Stomach smooth muscle (tissue), 2 donors: Measurements from ENCODE around the gene ADNP.

Experiments
- H3K27ac ChIP-seq: one replicate; pipeline ENCODE4 v1.7.0; 2013; ENCODE audit warnings: mild to moderate bottlenecking, low read length, inconsistent platforms
- H3K27me3 ChIP-seq, 2 donors: one replicate each; pipeline ENCODE4 v1.7.0; 2013; ENCODE audit warnings: low read length in 2 of 2; ENCODE audit not compliant: insufficient read depth in 2 of 2, control insufficient read depth in 1 of 2
- H3K36me3 ChIP-seq, 2 donors: one replicate each; pipeline ENCODE4 v1.7.0; 2013; ENCODE audit warnings: low read length in 2 of 2; ENCODE audit not compliant: control insufficient read depth in 2 of 2, insufficient read depth in 2 of 2
- H3K4me1 ChIP-seq: one replicate; pipeline ENCODE4 v1.7.0; 2013; ENCODE audit warnings: low read length; ENCODE audit not compliant: control insufficient read depth, insufficient read depth
- H3K4me3 ChIP-seq, 2 donors: one replicate each; pipeline ENCODE4 v1.7.0; 2013; ENCODE audit warnings: low read length in 2 of 2
- H3K9ac ChIP-seq, 2 donors: one replicate each; pipeline ENCODE4 v1.7.0; 2013; ENCODE audit warnings: low read length in 2 of 2, mild to moderate bottlenecking in 1 of 2
- H3K9me3 ChIP-seq, 2 donors: one replicate each; pipeline ENCODE4 v1.7.0; 2013; ENCODE audit warnings: low read length in 2 of 2; ENCODE audit not compliant: control insufficient read depth in 2 of 2
- donor health status: healthy.
- donor health status: Pancreatic carcinoma.

Gene ADNP

GRCh38 chr20:50930976-50931305, 296 bp downstream of the ADNP start:
- H3K36me3 ChIP-seq: peaks cover 5 to 8% of the 10 kb centered on the region in 2 donors
- H3K9me3 ChIP-seq: no peaks in the 10 kb centered on the region
- peaks cover 17% of the 10 kb centered on the region for H3K4me1 ChIP-seq
- no peaks in the 10 kb centered on the region for H3K27me3 ChIP-seq
- peak overlapping the region in 1 of 2 donors; percentile 79 for H3K4me3 ChIP-seq
- H3K9ac ChIP-seq: peak overlapping the region; percentile 88 to 91
- peak overlapping the region; percentile 97 for H3K27ac ChIP-seq

GRCh38 chr20:50930139-50930975, 880 bp downstream of the ADNP start:
- H3K9me3 ChIP-seq: no peaks in the 10 kb centered on the region
- peak overlapping the region; percentile 56 to 71 for H3K9ac ChIP-seq
- peak overlapping the region; percentile 79 to 82 for H3K4me3 ChIP-seq
- H3K4me1 ChIP-seq: peaks cover 21% of the 10 kb centered on the region
- peaks cover 5 to 7% of the 10 kb centered on the region in 2 donors for H3K36me3 ChIP-seq
- H3K27ac ChIP-seq: peak overlapping the region; percentile 18
- no peaks in the 10 kb centered on the region for H3K27me3 ChIP-seq

GRCh38 chr20:50929299-50930138, 1.7 kb downstream of the ADNP start:
- Histone ChIP-seq H3K9ac (peak overlapping the region; percentile 56 to 71), H3K9me3 (no peaks in the 10 kb centered on the region), H3K27me3 (no peaks in the 10 kb centered on the region), H3K4me3 (peak overlapping the region; percentile 79 to 82), H3K27ac (peak overlapping the region; percentile 18), H3K4me1 (peaks cover 21% of the 10 kb centered on the region), H3K36me3 (peaks cover 3 to 5% of the 10 kb centered on the region in 2 donors)

- H3K36me3 ChIP-seq: no peaks in the 10 kb centered on the region
- H3K9me3 ChIP-seq: no peaks in the 10 kb centered on the region
- H3K4me1 ChIP-seq: peaks cover 25% of the 10 kb centered on the region
- no peak overlapping the region for H3K9ac ChIP-seq
- no peak overlapping the region for H3K27ac ChIP-seq
- H3K4me3 ChIP-seq: peak overlapping the region in 1 of 2 donors; percentile 9
- no peaks in the 10 kb centered on the region for H3K27me3 ChIP-seq
Observed at GRCh38 chr20:50928469-50928868, 2.8 kb downstream of the ADNP start.

- Histone ChIP-seq H3K27ac (no peak overlapping the region), H3K36me3 (no peaks in the 10 kb centered on the region), H3K9ac (no peak overlapping the region), H3K9me3 (no peaks in the 10 kb centered on the region), H3K4me1 (peaks cover 18% of the 10 kb centered on the region), H3K4me3 (no peak overlapping the region), H3K27me3 (no peaks in the 10 kb centered on the region)
Observed at GRCh38 chr20:50926530-50926929, 4.7 kb downstream of the ADNP start.

- Histone ChIP-seq H3K27me3 (no peaks in the 10 kb centered on the region), H3K9me3 (no peaks in the 10 kb centered on the region), H3K4me3 (no peak overlapping the region), H3K27ac (no peak overlapping the region), H3K4me1 (peaks cover 15% of the 10 kb centered on the region), H3K9ac (no peak overlapping the region), H3K36me3 (no peaks in the 10 kb centered on the region)
Observed at GRCh38 chr20:50924261-50924920, 6.8 kb downstream of the ADNP start.

GRCh38 chr20:50921803-50922501, 9.3 kb downstream of the ADNP start:
- Histone ChIP-seq H3K9me3 (no peaks in the 10 kb centered on the region), H3K36me3 (no peaks in the 10 kb centered on the region), H3K4me1 (peaks cover 14% of the 10 kb centered on the region), H3K27ac (no peak overlapping the region), H3K4me3 (peak overlapping the region in 1 of 2 donors; percentile 16), H3K27me3 (no peaks in the 10 kb centered on the region), H3K9ac (no peak overlapping the region)

GRCh38 chr20:50920997-50921396, 10.2 kb downstream of the ADNP start:
- Histone ChIP-seq H3K9me3 (no peaks in the 10 kb centered on the region), H3K36me3 (no peaks in the 10 kb centered on the region), H3K27ac (no peak overlapping the region), H3K4me1 (peaks cover 15% of the 10 kb centered on the region), H3K4me3 (no peak overlapping the region), H3K27me3 (no peaks in the 10 kb centered on the region), H3K9ac (no peak overlapping the region)

GRCh38 chr20:50919567-50919966, 11.7 kb downstream of the ADNP start:
- H3K27ac ChIP-seq: no peak overlapping the region
- no peak overlapping the region for H3K4me3 ChIP-seq
- H3K4me1 ChIP-seq: peaks cover 11% of the 10 kb centered on the region
- no peak overlapping the region for H3K9ac ChIP-seq
- no peaks in the 10 kb centered on the region for H3K27me3 ChIP-seq
- H3K36me3 ChIP-seq: no peaks in the 10 kb centered on the region
- H3K9me3 ChIP-seq: no peaks in the 10 kb centered on the region

GRCh38 chr20:50918403-50918802, 12.8 kb downstream of the ADNP start:
- H3K27me3 ChIP-seq: no peaks in the 10 kb centered on the region
- no peaks in the 10 kb centered on the region for H3K36me3 ChIP-seq
- no peak overlapping the region for H3K9ac ChIP-seq
- no peaks in the 10 kb centered on the region for H3K9me3 ChIP-seq
- no peak overlapping the region for H3K4me3 ChIP-seq
- peaks cover 10% of the 10 kb centered on the region for H3K4me1 ChIP-seq
- H3K27ac ChIP-seq: no peak overlapping the region
